Measurements from ENCODE around the gene FADS3. TPM values are rescaled to one million over a fixed set of nuclear protein-coding genes. Genes with fewer than 3 reads are reported as not detected.
A peak's percentile ranks its signal among the peaks of the same experiment; 100 is the strongest.

FADS3 gene
- total and polyA plus RNA-seq, 2 of the 13 experiments (the other 11 are each of a cell fraction or from before 2014, with no cell fraction given) = 13.4 to 23.2 TPM

DNA sequence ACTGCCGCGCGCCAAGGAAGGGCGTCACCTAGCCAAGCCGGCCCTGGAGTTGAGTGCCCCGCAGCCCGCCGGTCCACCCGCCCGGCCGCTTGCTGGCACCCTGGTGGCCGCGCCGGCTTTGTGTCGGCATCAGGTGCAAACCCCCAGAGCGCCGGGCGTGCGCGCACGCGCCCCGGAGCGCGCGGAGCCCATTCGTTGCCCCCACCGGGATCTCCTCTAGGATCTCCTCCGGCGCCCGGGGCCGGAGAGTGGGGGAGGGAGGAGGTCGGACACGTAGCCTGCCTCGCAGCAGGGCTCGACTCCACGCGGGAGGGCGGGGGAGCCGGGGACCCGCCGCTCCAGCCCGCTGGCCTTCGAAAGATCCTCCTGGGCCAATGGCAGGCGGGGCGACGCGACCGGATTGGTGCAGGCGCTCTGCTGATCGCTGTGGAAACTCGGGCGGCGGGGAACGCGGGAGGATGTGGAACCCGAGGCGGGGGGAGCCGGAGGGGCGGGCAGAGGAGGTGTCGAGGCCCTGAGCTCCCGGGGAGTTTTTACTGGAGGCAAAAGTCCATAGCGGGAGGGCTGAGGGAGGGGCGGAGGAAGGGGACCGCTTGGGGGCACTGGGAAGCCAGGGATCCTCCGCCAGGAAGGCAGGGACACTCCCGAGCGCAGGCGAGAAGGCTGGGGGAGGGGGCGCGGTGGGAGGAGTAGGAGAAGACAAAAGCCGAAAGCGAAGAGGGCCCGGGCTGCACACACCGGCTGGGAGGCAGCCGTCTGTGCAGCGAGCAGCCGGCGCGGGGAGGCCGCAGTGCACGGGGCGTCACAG, 63.6 kb downstream of the FADS3 start, which contains the start of gene FADS2 (continued):
- TF ChIP-seq KLF15 (CRISPR knock-in tag; IDR thresholded peaks at IDR 0.05; ENCODE audit: borderline replicate concordance) (no peak), ZNF709 (CRISPR knock-in tag; IDR thresholded peaks at IDR 0.05) (no peak), SATB2 (CRISPR knock-in tag; IDR thresholded peaks at IDR 0.05) (no peak), MIER3 (CRISPR knock-in tag; IDR thresholded peaks at IDR 0.05; ENCODE audit: borderline replicate concordance) (no peak), ZNF256 (CRISPR knock-in tag; conservative IDR thresholded peaks at IDR 0.05) (no peak), ZNF552 (CRISPR knock-in tag; IDR thresholded peaks at IDR 0.05; ENCODE audit: borderline replicate concordance) (no peak; the same call in 1 of the 2 replicates), PRDM15 (CRISPR knock-in tag; IDR thresholded peaks at IDR 0.05) (no peak), HNRNPL (IDR thresholded peaks at IDR 0.05; ENCODE audit: low read depth, low read length) (no peak), ETV5 (CRISPR knock-in tag; IDR thresholded peaks at IDR 0.05; ENCODE audit: borderline replicate concordance) (no peak; the same call in 1 of the 2 replicates), CEBPB (IDR thresholded peaks at IDR 0.05; ENCODE audit: borderline replicate concordance, low read depth, low read length) (no peak), KDM6A (CRISPR knock-in tag; IDR thresholded peaks at IDR 0.05; ENCODE audit: low read depth) (no peak), RFX1 (IDR thresholded peaks at IDR 0.05) (no peak), ZFP37 (CRISPR knock-in tag; IDR thresholded peaks at IDR 0.05; ENCODE audit: borderline replicate concordance) (no peak), ZNF432 (CRISPR knock-in tag; IDR thresholded peaks at IDR 0.05; ENCODE audit: borderline replicate concordance) (no peak)
- TF ChIP-seq, protein P1, sequence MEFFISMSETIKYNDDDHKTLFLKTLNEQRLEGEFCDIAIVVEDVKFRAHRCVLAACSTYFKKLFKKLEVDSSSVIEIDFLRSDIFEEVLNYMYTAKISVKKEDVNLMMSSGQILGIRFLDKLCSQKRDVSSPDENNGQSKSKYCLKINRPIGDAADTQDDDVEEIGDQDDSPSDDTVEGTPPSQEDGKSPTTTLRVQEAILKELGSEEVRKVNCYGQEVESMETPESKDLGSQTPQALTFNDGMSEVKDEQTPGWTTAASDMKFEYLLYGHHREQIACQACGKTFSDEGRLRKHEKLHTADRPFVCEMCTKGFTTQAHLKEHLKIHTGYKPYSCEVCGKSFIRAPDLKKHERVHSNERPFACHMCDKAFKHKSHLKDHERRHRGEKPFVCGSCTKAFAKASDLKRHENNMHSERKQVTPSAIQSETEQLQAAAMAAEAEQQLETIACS (CRISPR knock-in tag; IDR thresholded peaks at IDR 0.05) = no peak
- TF ChIP-seq, protein P2, sequence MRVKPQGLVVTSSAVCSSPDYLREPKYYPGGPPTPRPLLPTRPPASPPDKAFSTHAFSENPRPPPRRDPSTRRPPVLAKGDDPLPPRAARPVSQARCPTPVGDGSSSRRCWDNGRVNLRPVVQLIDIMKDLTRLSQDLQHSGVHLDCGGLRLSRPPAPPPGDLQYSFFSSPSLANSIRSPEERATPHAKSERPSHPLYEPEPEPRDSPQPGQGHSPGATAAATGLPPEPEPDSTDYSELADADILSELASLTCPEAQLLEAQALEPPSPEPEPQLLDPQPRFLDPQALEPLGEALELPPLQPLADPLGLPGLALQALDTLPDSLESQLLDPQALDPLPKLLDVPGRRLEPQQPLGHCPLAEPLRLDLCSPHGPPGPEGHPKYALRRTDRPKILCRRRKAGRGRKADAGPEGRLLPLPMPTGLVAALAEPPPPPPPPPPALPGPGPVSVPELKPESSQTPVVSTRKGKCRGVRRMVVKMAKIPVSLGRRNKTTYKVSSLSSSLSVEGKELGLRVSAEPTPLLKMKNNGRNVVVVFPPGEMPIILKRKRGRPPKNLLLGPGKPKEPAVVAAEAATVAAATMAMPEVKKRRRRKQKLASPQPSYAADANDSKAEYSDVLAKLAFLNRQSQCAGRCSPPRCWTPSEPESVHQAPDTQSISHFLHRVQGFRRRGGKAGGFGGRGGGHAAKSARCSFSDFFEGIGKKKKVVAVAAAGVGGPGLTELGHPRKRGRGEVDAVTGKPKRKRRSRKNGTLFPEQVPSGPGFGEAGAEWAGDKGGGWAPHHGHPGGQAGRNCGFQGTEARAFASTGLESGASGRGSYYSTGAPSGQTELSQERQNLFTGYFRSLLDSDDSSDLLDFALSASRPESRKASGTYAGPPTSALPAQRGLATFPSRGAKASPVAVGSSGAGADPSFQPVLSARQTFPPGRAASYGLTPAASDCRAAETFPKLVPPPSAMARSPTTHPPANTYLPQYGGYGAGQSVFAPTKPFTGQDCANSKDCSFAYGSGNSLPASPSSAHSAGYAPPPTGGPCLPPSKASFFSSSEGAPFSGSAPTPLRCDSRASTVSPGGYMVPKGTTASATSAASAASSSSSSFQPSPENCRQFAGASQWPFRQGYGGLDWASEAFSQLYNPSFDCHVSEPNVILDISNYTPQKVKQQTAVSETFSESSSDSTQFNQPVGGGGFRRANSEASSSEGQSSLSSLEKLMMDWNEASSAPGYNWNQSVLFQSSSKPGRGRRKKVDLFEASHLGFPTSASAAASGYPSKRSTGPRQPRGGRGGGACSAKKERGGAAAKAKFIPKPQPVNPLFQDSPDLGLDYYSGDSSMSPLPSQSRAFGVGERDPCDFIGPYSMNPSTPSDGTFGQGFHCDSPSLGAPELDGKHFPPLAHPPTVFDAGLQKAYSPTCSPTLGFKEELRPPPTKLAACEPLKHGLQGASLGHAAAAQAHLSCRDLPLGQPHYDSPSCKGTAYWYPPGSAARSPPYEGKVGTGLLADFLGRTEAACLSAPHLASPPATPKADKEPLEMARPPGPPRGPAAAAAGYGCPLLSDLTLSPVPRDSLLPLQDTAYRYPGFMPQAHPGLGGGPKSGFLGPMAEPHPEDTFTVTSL (CRISPR knock-in tag; IDR thresholded peaks at IDR 0.05; ENCODE audit: borderline replicate concordance) = no peak
- TF ChIP-seq, protein P3, sequence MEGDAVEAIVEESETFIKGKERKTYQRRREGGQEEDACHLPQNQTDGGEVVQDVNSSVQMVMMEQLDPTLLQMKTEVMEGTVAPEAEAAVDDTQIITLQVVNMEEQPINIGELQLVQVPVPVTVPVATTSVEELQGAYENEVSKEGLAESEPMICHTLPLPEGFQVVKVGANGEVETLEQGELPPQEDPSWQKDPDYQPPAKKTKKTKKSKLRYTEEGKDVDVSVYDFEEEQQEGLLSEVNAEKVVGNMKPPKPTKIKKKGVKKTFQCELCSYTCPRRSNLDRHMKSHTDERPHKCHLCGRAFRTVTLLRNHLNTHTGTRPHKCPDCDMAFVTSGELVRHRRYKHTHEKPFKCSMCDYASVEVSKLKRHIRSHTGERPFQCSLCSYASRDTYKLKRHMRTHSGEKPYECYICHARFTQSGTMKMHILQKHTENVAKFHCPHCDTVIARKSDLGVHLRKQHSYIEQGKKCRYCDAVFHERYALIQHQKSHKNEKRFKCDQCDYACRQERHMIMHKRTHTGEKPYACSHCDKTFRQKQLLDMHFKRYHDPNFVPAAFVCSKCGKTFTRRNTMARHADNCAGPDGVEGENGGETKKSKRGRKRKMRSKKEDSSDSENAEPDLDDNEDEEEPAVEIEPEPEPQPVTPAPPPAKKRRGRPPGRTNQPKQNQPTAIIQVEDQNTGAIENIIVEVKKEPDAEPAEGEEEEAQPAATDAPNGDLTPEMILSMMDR (CRISPR knock-in tag; IDR thresholded peaks at IDR 0.05) = peak; percentile 55
